HepG2 (cell line): Measurements from ENCODE around the gene MRPL42. TPM values are rescaled to one million over a fixed set of nuclear protein-coding genes. Genes with fewer than 3 reads are reported as not detected.

Source experiments
- CBX5 ChIP-seq: sonication (generic); formaldehyde crosslinking; IDR thresholded peaks from 2 replicates; pipeline ENCODE4 v1.4.0; 2020; ENCODE audit warnings: missing genetic modification reagents, borderline replicate concordance
- CSRNP1 ChIP-seq: sonication (generic); formaldehyde crosslinking; IDR thresholded peaks from 2 replicates; pipeline ENCODE4 v1.8.1; 2023; ENCODE audit warnings: mild to moderate bottlenecking, missing genetic modification reagents
- DR1 ChIP-seq: sonication (generic); formaldehyde crosslinking; IDR thresholded peaks from 2 replicates; pipeline ENCODE4 v1.8.0; 2021; ENCODE audit warnings: mild to moderate bottlenecking, missing genetic modification reagents, inconsistent platforms
- FOXA1 ChIP-seq, 2 experiments: fragments of 450-650 bp in 1 of 2; sonication (generic) in 1 of 2; formaldehyde crosslinking in 1 of 2; IDR thresholded peaks; 2 replicates each; pipeline versions ENCODE4 v1.4.0 to v1.6.1; 2016 to 2020; ENCODE audit warnings: missing genetic modification reagents in 1 of 2
- HMGA1 ChIP-seq: sonication (generic); formaldehyde crosslinking; conservative IDR thresholded peaks from 2 replicates; pipeline ENCODE4 v1.4.0; 2020; ENCODE audit warnings: missing genetic modification reagents
- MIXL1 ChIP-seq: IDR thresholded peaks from 2 replicates; pipeline ENCODE4 v1.6.1; 2016
- MYPOP ChIP-seq: sonication (generic); formaldehyde crosslinking; IDR thresholded peaks from 2 replicates; pipeline ENCODE4 v1.8.1; 2023; ENCODE audit warnings: mild to moderate bottlenecking, moderate library complexity, missing genetic modification reagents
- NCOA1 ChIP-seq: sonication (generic); formaldehyde crosslinking; IDR thresholded peaks from 2 replicates; pipeline ENCODE4 v1.9.0; 2021; ENCODE audit warnings: missing genetic modification reagents
- NFE2L2 ChIP-seq: fragments of 150-350 bp; IDR thresholded peaks from 2 replicates; pipeline ENCODE4 v1.6.1; 2014; ENCODE audit warnings: low read length
- RARA ChIP-seq: IDR thresholded peaks from 2 replicates; pipeline ENCODE4 v1.6.1; 2016; ENCODE audit warnings: missing genetic modification reagents, missing compliant biosample characterization
- STAT6 ChIP-seq: sonication (generic); formaldehyde crosslinking; IDR thresholded peaks from 2 replicates; pipeline ENCODE4 v1.4.0; 2020; ENCODE audit warnings: missing genetic modification reagents, mild to moderate bottlenecking, borderline replicate concordance
- TFDP1 ChIP-seq: IDR thresholded peaks from 2 replicates; pipeline ENCODE4 v1.6.1; 2016; ENCODE audit warnings: missing compliant biosample characterization, missing genetic modification reagents, borderline replicate concordance
- TFDP2 ChIP-seq: sonication (generic); formaldehyde crosslinking; IDR thresholded peaks from 2 replicates; pipeline ENCODE4 v1.4.0; 2020; ENCODE audit warnings: missing genetic modification reagents
- ZGPAT ChIP-seq: IDR thresholded peaks from 2 replicates; pipeline ENCODE4 v1.6.1; 2016; ENCODE audit warnings: mild to moderate bottlenecking
- ZMAT5 ChIP-seq: sonication (generic); formaldehyde crosslinking; IDR thresholded peaks from 2 replicates; pipeline ENCODE4 v1.5.0; 2020; ENCODE audit warnings: mild to moderate bottlenecking, low read depth, missing genetic modification reagents, borderline replicate concordance
- ZNF225 ChIP-seq: sonication (generic); formaldehyde crosslinking; IDR thresholded peaks from 2 replicates; pipeline ENCODE4 v1.4.0; 2020; ENCODE audit warnings: mild to moderate bottlenecking, missing genetic modification reagents
- ZNF564 ChIP-seq: sonication (generic); formaldehyde crosslinking; IDR thresholded peaks from 2 replicates; pipeline ENCODE4 v1.8.1; 2023; ENCODE audit warnings: mild to moderate bottlenecking, missing genetic modification reagents
- ZNF615 ChIP-seq: sonication (generic); formaldehyde crosslinking; IDR thresholded peaks from 2 replicates; pipeline ENCODE4 v1.5.0; 2020; ENCODE audit warnings: mild to moderate bottlenecking, missing genetic modification reagents, borderline replicate concordance
- ZZZ3 ChIP-seq: sonication (generic); formaldehyde crosslinking; IDR thresholded peaks from 2 replicates; pipeline ENCODE4 v1.4.0; 2020; ENCODE audit warnings: missing genetic modification reagents, mild to moderate bottlenecking, borderline replicate concordance
- polyA plus RNA-seq, 8 experiments: library from polyadenylated mRNA; depleted of rRNA in 3 of 8; stranded (reverse) in 7 of 8; unstranded in 1 of 8; fragments of >200 nt; fragmentation: Illumina TruSeq in 4 of 8; extraction: Trizol in 4 of 8; gene quantifications; 2 replicates each; pipeline versions ENCODE4 v1.2.1 to v1.2.3, GENCODE V29; 2011 to 2016; ENCODE audit warnings: low read depth in 4 of 8, missing spikeins in 1 of 8, mixed read lengths in 1 of 8; ENCODE audit not compliant: insufficient read depth in 1 of 8
- total RNA-seq, 5 experiments: library from RNA; depleted of rRNA; stranded (reverse); fragments of >200 nt; fragmentation: Illumina TruSeq; extraction: Trizol; gene quantifications; 2 replicates each; pipeline ENCODE4 v1.2.3, GENCODE V29; 2016; ENCODE audit warnings: low read depth in 1 of 5

MRPL42 gene
- total and polyA plus RNA-seq, 2 of the 13 experiments (the other 11 are each of a cell fraction or from before 2014, with no cell fraction given) = 93.3 to 148 TPM

- TF ChIP-seq ZGPAT = peak; percentile 89
- TF ChIP-seq ZMAT5 (CRISPR knock-in tag) = no peak
- 0 out of 2 replicates have a peak, but pooled peaks have one; percentile 19 for TF ChIP-seq RARA (CRISPR knock-in tag)
- TF ChIP-seq NCOA1 (CRISPR knock-in tag) = peak; percentile 90; the same call in 1 of the 2 replicates
- no peak for TF ChIP-seq ZNF615 (CRISPR knock-in tag)
- TF ChIP-seq STAT6 (CRISPR knock-in tag) = no peak; the same call in 1 of the 2 replicates
- TF ChIP-seq NFE2L2 = no peak
- peak; percentile 44; the same call in 1 of the 2 replicates for TF ChIP-seq MIXL1
- peak; percentile 84 for TF ChIP-seq CBX5
- TF ChIP-seq DR1 (CRISPR knock-in tag) = no peak
- 0 out of 2 replicates have a peak, but pooled peaks have one; percentile 61 for TF ChIP-seq MYPOP (CRISPR knock-in tag)
- TF ChIP-seq FOXA1 (IDR thresholded peaks at IDR 0.05) = no peak
- peak; percentile 39; the same call in 1 of the 2 replicates for TF ChIP-seq FOXA1 (CRISPR knock-in tag; IDR thresholded peaks at IDR 0.05)
- no peak for TF ChIP-seq ZZZ3 (CRISPR knock-in tag)
- no peak for TF ChIP-seq ZNF564
- TF ChIP-seq CSRNP1 = no peak
- peak; percentile 81 for TF ChIP-seq TFDP2 (CRISPR knock-in tag)
- no peak for TF ChIP-seq HMGA1 (CRISPR knock-in tag)
- peak; percentile 68; the same call in 1 of the 2 replicates for TF ChIP-seq TFDP1 (CRISPR knock-in tag)
- TF ChIP-seq ZNF225 (CRISPR knock-in tag) = 0 out of 2 replicates have a peak, but pooled peaks have one; percentile 48
Measured at GRCh38 chr12:93467351-93468007, at the start of gene MRPL42 (continued).
